ENCODE data around the gene IL17RD.

GRCh38 chr3:57105585-57105984 is 59.6 kb downstream of the IL17RD start:
- no peak for TF ChIP-seq POLR2A (IDR thresholded peaks at IDR 0.05)
- TF ChIP-seq CTCF (IDR thresholded peaks at IDR 0.05): no peak
